Mesodermal cell (in vitro differentiated cells): ENCODE data around the gene NLN.
"Not testable (repeated sequence)": the region's sequence is repeated elsewhere in the genome, so short reads cannot be mapped to it uniquely, and the experiment has no call there.

Source experiments
- H3K27ac ChIP-seq: 2 replicates; pipeline ENCODE4 v1.7.0; 2013; ENCODE audit warnings: mild to moderate bottlenecking, low read depth, low read length, moderate library complexity; ENCODE audit not compliant: severe bottlenecking
- H3K36me3 ChIP-seq: 2 replicates; pipeline ENCODE4 v1.7.1; 2013; ENCODE audit warnings: mild to moderate bottlenecking, low read length, moderate library complexity; ENCODE audit not compliant: control insufficient read depth, insufficient read depth
- H3K4me1 ChIP-seq: one replicate; pipeline ENCODE4 v1.7.1; 2013; ENCODE audit warnings: mild to moderate bottlenecking, low read length; ENCODE audit not compliant: insufficient read depth, control insufficient read depth, poor library complexity, severe bottlenecking
- H3K4me3 ChIP-seq: 2 replicates; pipeline ENCODE4 v1.7.0; 2013; ENCODE audit warnings: low read length, control low read depth, mild to moderate bottlenecking; ENCODE audit not compliant: insufficient read depth, poor library complexity, severe bottlenecking; ENCODE audit errors: extremely low read depth
- H3K9me3 ChIP-seq: 2 replicates; pipeline ENCODE4 v1.7.1; 2013; ENCODE audit warnings: mild to moderate bottlenecking, low read length, moderate library complexity; ENCODE audit not compliant: control insufficient read depth
- WGBS, 2 experiments: methylation state at CpG; one replicate each; pipeline ENCODE4 v1.1.5; 2013; ENCODE audit warnings: missing lambda C conversion rate in 2 of 2; ENCODE audit not compliant: insufficient coverage in 2 of 2; 5-methylcytosine and 5-hydroxymethylcytosine counted together

The NLN gene

DNA sequence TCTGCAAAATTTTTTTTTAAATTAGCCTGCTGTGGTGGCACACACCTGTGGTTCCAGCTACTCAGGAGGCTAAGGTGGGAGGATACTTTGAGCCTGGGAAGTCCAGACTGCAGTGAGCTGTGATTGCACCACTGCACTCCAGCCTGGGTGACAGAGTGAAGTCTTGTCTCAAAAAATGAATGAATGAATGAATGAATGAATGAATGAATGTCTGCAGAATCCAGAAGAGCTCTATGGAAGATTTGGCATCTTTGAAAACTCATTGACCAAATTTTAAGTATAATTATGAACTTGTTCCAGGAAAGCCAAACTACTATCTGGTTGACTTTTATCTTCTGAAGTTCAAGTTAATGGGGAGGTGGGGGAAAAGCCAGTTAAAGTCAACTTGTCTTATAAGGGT lies 110.1 kb downstream of the NLN start:
- no peaks in the 10 kb centered on the region for H3K9me3 ChIP-seq
- no peak overlapping the region for H3K4me3 ChIP-seq
- no peaks in the 10 kb centered on the region for H3K36me3 ChIP-seq
- peaks cover 8% of the 10 kb centered on the region for H3K4me1 ChIP-seq
- H3K27ac ChIP-seq, result no peak overlapping the region

DNA sequence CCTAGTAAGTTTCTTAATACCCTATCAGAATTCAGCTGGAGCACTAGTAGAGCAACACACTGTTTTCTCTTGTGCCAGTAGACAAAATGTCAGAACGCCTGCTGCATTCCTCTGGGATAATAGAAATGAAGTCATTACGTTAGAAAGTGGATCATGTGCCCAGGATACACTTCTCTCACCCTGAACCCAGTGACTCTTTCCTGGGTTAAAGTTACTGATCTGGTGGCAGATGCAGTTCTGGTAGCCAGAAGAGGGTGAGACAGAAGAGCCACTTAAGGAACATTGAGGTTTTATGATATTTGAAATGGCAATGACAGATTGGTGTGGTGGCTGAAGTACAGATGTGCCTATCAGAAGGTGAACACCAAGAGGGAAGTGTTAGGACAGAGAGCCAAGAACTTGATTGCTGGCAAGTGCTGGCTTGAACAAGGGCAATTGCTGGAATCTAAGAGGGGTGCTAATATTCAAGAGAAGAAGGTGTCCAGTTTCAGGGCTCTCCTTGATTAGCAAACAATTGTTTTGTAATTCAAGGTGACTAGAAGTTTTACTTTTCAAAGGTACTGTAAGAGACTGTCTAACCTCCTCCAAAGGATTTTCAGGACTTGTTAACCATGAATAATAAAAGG lies 110.7 kb downstream of the NLN start:
- Histone ChIP-seq H3K4me1 (peaks cover 8% of the 10 kb centered on the region), H3K4me3 (no peak overlapping the region), H3K9me3 (no peaks in the 10 kb centered on the region), H3K36me3 (no peaks in the 10 kb centered on the region), H3K27ac (no peak overlapping the region)
- 100% methylated on average over 2 of the region's 2 CpGs for WGBS, 2 experiments

DNA sequence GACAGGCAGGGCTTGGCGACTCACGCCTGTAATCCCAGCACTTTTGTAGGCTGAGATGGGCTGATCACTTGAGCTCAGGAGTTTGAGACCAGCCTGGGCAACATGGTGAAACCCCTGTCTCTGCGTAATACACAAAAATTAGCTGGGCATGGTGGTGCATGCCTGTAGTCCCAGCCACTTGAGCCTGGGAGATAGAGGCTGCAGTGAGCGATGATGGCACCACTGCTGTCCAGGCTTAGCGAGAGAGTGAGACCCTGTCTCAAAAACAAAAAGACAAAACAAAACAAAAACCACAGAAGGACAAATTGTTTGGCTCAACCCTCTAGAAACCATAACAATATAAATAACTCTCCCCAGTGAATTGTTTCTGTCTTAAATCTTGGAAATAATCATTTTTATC lies 111.8 kb downstream of the NLN start:
- no peaks in the 10 kb centered on the region for H3K36me3 ChIP-seq
- no peaks in the 10 kb centered on the region for H3K9me3 ChIP-seq
- H3K4me3 ChIP-seq, result no peak overlapping the region
- 100% methylated on average over 2 of the region's 5 CpGs for WGBS, 2 experiments
- H3K4me1 ChIP-seq, result peaks cover 8% of the 10 kb centered on the region
- no peak overlapping the region for H3K27ac ChIP-seq

DNA sequence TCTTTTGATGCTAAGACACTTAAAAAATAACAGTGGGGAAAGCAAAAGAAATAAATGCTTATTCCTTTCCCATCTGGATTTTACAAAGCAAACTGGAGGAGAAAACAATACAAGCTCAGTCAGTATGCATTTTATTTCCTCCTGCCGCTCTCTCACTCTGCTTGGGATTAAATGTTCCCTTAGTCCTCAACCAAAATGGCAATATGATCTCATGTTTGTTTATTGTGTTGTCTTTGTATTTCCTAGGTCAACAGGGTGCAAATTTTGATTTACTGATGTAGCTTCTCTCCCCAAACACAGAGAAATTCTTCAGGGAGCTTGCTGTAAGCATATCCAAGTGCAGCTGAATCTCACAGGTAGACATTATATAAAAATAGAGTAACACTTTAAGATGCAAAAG lies 112.3 kb downstream of the NLN start:
- no peak overlapping the region for H3K4me3 ChIP-seq
- WGBS, 2 experiments, result 100% methylated on average over 1 of the region's 1 CpG; no CpG with 5 or more reads in 1 of the 2 experiments
- no peaks in the 10 kb centered on the region for H3K9me3 ChIP-seq

DNA sequence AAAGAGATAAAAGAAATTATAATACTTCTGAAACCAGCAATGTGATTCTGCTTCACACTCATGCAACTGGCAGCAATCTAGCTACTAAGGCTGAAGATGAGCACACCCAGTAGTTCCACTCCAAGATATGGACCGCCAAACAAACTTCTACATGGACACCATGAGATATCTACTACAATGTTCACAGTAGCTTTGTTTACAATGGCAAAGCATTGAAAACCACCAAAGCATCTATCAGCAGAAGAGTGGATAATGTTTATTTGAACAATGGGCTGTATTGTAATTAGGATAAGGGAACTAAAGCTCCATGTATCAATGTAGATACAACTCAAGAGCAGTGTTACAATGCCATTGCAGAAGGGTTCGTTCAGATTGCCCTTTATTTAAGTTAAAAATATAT lies 113.2 kb downstream of the NLN start:
- no peaks in the 10 kb centered on the region for H3K9me3 ChIP-seq
- H3K4me1 ChIP-seq, result peaks cover 3% of the 10 kb centered on the region
- no peaks in the 10 kb centered on the region for H3K36me3 ChIP-seq
- no peak overlapping the region for H3K4me3 ChIP-seq
- no CpG with 5 or more reads among the region's 2 CpGs for WGBS, 2 experiments
- no peak overlapping the region for H3K27ac ChIP-seq

More for the DNA sequence above, 112.3 kb downstream of the NLN start:
- no peaks in the 10 kb centered on the region for H3K36me3 ChIP-seq
- no peak overlapping the region for H3K27ac ChIP-seq
- H3K4me1 ChIP-seq, result peaks cover 8% of the 10 kb centered on the region

DNA sequence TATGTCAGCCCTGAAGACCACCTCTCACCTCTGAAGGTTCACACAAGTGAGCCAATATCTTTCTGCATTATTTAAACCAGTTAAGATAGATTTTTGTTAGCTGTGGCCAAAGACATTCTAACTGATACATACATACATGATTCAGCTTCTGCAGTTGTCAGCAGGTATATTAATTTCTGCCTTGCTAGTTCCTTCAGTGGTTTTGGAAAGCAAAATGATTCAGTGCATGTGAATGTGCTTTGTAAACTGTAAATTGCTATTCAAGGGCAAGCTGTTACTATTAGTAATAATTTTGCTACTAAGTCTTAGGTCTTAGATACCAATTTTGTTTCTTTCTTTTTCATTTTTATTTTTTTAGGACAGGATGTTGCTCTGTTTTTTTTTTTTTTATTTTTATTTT lies 115.1 kb downstream of the NLN start:
- Histone ChIP-seq H3K4me3 (no peak overlapping the region), H3K4me1 (no peaks in the 10 kb centered on the region), H3K27ac (no peak overlapping the region), H3K36me3 (no peaks in the 10 kb centered on the region), H3K9me3 (no peaks in the 10 kb centered on the region)

DNA sequence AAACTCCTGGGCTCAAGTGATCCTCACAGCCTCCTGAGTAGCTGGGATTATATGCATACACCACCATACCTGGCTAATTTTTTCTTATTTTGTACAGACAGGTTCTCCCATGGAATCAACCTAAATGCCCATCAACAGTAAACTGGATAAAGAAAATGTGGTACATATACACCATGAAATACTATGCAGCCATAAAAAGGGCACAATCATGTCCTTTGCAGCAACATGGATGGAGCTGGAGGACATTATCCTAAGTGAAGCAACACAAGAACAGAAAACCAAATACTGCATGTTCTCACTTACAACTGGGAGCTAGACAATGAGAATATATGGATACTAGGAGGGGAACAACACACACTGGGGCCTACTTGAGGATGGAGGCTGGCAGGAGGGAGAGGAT lies 117.2 kb downstream of the NLN start:
- H3K27ac ChIP-seq, H3K4me3 ChIP-seq, H3K9me3 ChIP-seq, H3K36me3 ChIP-seq, H3K4me1 ChIP-seq: not testable (repeated sequence)

DNA sequence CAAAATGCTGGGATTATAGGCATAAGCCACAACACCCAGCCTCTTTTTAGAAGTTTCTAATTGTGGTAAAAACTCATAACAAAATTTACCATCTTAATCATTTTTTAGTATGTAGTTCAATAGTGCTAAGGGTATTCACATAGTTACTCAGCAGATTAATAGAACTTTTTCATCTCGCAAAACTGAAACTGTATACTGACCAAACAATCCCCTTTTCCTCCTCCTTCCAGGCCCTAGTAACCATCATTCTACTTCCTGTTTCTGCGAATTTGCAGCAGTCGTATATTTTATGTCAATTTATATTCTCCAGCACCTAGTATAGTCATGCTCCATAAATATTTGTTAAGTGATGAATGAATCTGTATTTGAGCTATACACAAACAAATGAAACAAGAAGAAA lies 118.1 kb downstream of the NLN start:
- 100% methylated on average over 1 of the region's 3 CpGs; no CpG with 5 or more reads in 1 of the 2 experiments for WGBS, 2 experiments
- Histone ChIP-seq H3K36me3 (no peaks in the 10 kb centered on the region), H3K27ac (no peak overlapping the region), H3K9me3 (no peaks in the 10 kb centered on the region), H3K4me3 (no peak overlapping the region), H3K4me1 (no peaks in the 10 kb centered on the region)

DNA sequence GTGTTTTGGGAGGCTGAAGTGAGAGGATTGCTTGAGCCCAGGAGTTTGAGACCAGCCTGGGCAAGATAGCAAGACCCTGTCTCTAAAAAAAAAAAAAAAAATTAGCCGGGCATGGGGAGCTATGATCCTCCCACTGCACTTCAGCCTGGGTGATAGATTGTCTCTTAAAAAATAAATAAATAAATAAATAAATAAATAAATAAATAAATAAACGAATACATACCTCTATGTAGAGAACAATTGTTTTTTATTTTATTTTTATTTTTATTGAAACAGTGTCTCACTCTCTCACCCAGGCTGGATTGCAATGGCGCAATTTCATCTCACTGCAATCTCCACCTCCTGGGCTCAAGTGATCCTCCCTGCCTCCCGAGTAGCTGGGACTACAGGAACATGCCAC lies 122.8 kb downstream of the NLN start:
- 94 to 100% methylated on average over 1 to 2 of the region's 4 CpGs for WGBS, 2 experiments
- not testable (repeated sequence) for H3K4me1 ChIP-seq, H3K4me3 ChIP-seq, H3K27ac ChIP-seq, H3K36me3 ChIP-seq, H3K9me3 ChIP-seq

DNA sequence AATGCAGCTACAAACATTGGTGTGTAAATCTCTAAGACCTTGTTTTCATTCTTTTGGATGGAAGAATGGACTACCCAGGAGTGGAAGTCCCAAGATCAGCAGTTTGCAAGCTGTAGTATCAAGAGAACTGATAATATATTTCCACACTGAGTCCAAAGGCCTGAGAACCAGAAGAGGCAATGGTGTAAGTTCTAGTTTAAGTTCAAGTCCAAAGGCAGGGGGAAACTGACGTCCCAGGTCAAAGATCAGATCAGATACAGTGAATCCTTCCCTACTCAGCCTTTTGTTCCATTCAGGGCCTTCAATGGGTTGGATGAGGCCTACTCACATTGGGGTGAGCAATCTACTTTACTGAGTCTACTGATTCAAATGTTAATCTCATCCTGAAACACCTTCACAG lies 124.1 kb downstream of the NLN start:
- H3K4me3 ChIP-seq, result no peak overlapping the region
- 100% methylated on average over 1 of the region's 1 CpG for WGBS, 2 experiments
- H3K27ac ChIP-seq, result no peak overlapping the region
- no peaks in the 10 kb centered on the region for H3K36me3 ChIP-seq
- no peaks in the 10 kb centered on the region for H3K9me3 ChIP-seq
- H3K4me1 ChIP-seq, result no peaks in the 10 kb centered on the region

DNA sequence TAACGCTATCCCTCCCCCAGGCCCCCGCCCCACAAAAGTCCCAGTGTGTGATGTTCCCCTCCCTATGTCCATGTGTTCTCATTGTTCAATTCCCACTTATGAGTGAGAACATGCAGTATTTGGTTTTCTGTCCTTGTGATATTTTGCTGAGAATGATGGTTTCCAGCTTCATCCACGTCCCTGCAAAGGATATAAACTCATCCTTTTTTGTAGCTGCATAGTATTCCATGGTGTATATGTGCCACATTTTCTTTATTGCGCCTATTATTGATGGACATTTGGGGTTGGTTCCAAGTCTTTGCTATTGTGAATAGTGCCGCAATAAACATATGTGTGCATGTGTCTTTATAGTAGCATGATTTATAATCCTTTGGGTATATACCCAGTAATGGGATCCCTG lies 125.0 kb downstream of the NLN start:
- WGBS, 2 experiments, result 92% methylated on average over 2 of the region's 5 CpGs; no CpG with 5 or more reads in 1 of the 2 experiments
- not testable (repeated sequence) for H3K36me3 ChIP-seq, H3K9me3 ChIP-seq, H3K4me3 ChIP-seq, H3K4me1 ChIP-seq, H3K27ac ChIP-seq

DNA sequence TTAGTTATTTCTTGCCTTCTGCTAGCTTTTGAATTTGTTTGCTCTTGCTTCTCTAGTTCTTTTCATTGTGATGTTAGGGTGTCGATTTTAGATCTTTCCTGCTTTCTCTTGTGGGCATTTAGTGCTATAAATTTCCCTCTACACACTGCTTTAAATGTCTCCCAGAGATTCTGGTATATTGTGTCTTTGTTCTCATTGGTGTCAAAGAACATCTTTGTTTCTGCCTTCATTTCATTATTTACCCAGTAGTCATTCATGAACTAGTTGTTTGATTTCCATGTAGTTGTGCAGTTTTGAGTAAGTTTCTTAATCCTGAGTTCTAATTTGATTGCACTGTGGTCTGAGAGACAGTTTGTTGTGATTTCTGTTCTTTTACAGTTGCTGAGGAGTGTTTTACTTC lies 127.9 kb downstream of the NLN start:
- H3K4me1 ChIP-seq, H3K36me3 ChIP-seq: not testable (repeated sequence)
- WGBS, 2 experiments, result no CpG with 5 or more reads among the region's 1 CpG

More for the DNA sequence above, 127.9 kb downstream of the NLN start:
- H3K27ac ChIP-seq, H3K4me3 ChIP-seq, H3K9me3 ChIP-seq: not testable (repeated sequence)
